GM08714 (cell line): Measurements from ENCODE around the gene RMND1.

Experiments
- H3K4me3 ChIP-seq: fragments of 200-500 bp; sonication (Bioruptor generic); 2 replicates; pipeline ENCODE4 v1.5.1; 2014; ENCODE audit warnings: mild to moderate bottlenecking, low read length, inconsistent platforms
- ZNF274 ChIP-seq: IDR thresholded peaks from 2 replicates; pipeline ENCODE4 v1.6.1; 2012; ENCODE audit warnings: mild to moderate bottlenecking, low read depth, low read length

RMND1 gene

DNA sequence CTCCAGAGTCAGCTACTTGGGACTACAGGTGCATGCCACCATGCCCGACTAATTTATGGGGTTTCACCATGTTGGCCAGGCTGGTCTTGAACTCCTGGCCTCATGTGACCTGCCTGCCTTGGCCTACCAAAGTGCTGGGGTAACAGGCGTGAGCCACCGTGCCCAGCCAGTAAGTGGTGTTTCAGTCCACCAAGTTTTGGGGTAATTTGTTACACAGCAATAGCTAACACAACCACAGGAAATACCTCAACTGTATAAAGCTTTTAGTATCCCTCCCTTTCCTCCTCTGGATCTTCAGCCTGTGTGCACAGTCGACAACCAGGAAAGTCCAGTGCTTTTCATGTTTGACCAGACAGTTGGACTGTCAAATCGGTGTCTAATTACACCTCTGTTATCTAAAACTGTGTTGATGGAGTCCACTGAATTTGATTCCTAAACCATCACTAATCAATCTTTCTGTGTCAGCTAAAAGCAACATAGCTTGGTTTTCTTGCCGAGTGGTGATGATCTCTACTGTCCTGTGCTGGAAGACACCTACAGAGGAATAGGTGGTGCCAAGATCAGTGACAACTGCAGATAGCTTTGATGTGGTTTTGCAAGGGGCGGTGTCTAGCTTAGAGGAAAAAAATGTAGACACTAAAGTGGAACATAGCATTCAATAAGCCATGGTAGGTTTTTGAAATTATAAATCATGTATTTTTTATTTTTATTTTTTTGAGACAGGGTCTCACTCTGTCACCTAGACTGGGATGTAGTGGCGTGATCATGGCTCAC is 38.4 kb downstream of the RMND1 start:
- no peak for TF ChIP-seq ZNF274
- no peak overlapping the region for H3K4me3 ChIP-seq

DNA sequence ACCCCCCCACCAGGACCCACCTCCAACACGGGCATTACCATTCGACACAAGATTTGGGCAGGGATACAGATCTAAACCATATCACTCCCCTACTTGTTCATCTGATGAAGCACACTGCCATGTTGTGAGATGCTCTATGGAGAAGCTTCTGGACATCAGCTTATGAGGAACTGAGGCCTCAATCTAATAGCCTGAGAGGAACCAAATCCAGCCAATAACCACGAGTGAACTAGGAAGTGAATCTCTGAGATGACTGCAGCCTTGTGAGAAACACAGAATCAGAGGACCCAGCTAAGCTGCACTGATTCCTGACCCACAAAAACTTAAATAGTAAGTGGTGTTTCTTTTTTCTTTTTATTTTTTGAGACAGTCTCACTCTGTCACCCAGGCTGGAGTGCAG is 39.0 kb downstream of the RMND1 start:
- H3K4me3 ChIP-seq = no peak overlapping the region
- no peak for TF ChIP-seq ZNF274

DNA sequence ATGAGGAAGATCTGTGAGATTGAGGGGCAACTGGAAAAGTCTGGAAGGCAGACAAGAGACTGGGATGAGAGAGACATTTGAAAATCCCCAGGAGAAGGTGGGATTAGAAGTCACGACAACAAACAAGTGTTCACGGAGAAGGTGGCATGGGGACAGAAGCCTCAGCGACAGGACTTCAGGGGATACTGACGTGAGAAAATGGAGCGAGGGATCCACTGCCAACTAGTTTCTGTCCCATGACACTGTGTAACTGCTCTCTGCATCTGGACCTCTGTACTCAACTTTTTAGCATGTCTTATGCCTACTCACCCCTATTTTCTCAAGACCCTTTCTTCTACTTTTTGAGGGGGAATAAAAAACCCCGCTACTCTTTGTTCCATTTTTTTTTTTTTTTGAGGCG is 42.2 kb downstream of the RMND1 start:
- no peak for TF ChIP-seq ZNF274

DNA sequence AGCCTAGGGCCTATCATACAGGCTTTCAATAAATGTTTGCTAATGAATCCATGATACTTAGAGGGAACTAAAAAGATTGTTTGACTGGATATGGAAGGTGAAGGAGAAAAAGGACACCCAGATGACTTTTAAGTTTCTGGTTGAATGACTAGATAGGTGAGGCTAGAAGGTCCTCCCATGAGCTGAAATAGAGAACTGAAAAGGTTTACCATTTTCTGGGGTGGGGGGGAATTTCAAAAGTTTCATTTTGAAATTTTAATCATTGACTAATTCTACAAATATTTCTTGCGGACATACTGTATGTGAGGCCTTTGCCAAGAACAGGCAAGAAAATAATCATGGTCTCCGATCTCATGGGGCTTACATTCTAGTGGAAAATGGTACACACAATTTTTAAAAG is 42.7 kb downstream of the RMND1 start:
- H3K4me3 ChIP-seq = no peak overlapping the region
- no peak for TF ChIP-seq ZNF274

More for the DNA sequence above, 42.2 kb downstream of the RMND1 start:
- H3K4me3 ChIP-seq = no peak overlapping the region

DNA sequence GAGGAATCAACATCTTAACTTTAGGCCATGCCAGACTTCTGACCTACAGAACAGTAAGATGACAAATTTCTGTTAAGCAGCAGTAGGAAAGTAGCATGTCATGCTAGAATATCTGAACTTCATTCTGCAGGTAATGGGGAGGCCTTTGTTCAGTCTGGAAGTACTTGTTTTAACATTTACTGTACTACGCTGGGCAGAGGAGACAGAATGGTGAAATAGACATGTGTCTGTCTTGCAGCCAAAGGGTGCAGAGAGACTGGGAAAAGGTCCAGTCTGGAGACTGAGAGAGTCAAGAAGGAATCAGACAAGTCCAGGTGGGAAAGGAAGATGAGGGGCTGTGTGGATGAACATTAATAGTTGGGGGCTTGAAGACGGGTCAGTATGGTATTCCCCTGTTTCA is 43.1 kb downstream of the RMND1 start:
- no peak overlapping the region; the same call in 1 of the 2 replicates for H3K4me3 ChIP-seq
- TF ChIP-seq ZNF274 = no peak

DNA sequence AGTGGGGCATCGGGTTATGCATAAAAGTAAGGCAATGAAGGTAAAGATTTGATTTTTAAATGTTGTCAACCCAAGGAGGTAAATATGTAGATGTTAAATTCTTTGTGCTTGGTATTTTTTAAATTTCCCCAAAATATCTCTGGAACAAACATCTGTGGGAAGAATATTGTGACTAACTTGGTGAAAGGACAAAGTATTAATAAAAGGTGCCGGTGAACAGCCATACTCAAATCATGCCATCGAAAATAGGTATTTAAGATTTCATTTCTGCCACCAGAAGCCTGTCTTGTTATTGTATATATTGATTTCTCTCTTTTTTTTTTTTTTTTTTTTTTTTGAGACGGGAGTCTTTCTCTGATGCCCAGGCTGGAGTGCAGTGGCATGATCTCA is 48.0 kb downstream of the RMND1 start:
- TF ChIP-seq ZNF274 = no peak
- H3K4me3 ChIP-seq = no peak overlapping the region

DNA sequence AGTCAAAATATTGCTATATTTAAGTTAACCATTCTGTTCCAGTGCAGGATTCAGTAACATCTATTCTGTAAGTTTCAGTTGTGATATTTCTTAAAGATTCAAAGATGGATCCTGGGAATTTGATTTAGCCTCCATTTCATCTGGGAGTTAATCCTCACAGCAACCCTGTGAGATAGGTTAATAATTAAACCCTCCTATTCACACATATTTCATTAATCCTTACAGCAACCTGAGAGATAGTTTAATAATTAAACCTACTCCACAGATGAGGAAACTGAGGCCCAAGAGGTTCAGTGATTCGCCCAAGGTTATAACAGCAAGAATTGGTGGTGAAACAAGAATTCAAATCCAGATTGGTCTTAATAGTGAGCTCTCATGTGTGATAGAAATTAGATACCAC is 49.7 kb downstream of the RMND1 start:
- no peak for TF ChIP-seq ZNF274
- no peak overlapping the region for H3K4me3 ChIP-seq

DNA sequence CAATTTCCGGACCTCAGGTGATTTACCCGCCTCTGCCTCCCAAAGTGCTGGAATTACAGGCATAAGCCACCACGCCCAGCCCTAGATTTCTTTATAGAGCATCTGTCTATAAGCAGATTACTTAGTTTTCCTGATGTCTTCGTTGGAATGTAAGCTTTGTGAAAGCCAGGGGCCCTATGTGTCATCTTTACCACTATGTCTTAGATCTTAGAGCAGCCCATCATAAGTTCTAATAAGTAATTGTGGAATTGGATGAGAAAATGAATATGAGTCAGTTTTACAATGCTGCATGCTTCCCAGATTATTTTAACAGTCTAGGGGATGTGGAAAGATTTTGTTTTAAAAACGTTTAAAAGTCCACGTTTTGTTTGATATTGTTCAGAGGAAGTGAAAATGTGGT is 51.5 kb downstream of the RMND1 start:
- TF ChIP-seq ZNF274 = no peak
- no peak overlapping the region for H3K4me3 ChIP-seq

DNA sequence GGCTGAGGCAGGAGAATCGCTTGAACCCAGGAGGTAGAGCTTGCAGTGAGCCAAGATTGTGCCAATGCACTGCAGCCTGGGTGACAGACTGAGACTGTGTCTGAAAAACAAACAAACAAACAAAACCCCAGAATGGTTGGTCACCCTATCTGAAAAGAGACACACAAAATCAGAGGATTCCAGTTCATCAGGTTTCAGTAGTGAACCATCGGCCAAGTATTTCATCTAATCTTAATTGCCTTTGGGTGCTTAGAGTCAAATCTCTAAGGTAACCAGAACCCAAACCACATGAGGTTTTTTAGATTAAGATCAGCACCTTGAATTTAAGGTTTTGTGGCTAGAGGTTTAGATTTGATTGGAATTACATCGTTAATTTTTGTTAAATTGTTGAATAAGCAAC is 52.2 kb downstream of the RMND1 start:
- H3K4me3 ChIP-seq = no peak overlapping the region
- TF ChIP-seq ZNF274 = no peak

DNA sequence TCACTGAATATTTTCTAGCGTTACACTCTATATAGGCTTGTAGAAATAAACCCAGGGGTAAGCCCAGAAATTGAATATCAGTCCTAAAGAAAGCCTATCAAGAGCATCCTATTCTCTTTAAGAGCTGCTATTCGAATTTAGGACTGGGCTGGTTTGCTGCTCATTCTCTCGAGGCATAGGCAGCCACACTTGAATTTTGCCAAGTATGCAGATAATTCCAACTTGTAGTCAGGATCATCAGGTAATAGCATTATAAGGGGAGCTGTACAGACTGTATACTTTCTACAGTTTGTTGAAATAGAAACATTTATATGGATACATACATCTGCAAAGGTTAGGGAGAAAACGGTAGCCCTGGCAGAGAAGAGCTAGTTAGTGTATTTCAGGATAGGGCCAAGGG is 58.5 kb downstream of the RMND1 start:
- no peak for TF ChIP-seq ZNF274
- H3K4me3 ChIP-seq = no peak overlapping the region

DNA sequence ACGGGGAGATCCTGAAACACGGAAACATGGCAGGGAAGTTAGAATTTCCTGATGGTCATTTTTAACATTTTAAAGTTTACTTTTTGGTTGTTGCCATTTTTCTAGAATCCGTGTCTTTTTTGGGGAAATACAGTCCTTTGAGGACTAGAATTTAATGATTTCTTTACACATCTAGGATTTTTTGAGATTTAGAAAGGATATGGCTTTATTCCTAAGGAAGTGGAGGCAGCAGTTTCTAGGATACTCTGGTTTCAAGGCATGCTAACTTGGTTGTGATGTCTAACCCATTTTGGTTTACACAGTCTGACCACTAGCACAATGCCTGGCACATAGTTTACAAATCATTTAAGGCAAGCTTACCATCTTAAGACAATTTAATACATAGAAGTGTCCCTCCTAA is 59.5 kb downstream of the RMND1 start:
- TF ChIP-seq ZNF274 = no peak
- peak overlapping the region; percentile 99 for H3K4me3 ChIP-seq

DNA sequence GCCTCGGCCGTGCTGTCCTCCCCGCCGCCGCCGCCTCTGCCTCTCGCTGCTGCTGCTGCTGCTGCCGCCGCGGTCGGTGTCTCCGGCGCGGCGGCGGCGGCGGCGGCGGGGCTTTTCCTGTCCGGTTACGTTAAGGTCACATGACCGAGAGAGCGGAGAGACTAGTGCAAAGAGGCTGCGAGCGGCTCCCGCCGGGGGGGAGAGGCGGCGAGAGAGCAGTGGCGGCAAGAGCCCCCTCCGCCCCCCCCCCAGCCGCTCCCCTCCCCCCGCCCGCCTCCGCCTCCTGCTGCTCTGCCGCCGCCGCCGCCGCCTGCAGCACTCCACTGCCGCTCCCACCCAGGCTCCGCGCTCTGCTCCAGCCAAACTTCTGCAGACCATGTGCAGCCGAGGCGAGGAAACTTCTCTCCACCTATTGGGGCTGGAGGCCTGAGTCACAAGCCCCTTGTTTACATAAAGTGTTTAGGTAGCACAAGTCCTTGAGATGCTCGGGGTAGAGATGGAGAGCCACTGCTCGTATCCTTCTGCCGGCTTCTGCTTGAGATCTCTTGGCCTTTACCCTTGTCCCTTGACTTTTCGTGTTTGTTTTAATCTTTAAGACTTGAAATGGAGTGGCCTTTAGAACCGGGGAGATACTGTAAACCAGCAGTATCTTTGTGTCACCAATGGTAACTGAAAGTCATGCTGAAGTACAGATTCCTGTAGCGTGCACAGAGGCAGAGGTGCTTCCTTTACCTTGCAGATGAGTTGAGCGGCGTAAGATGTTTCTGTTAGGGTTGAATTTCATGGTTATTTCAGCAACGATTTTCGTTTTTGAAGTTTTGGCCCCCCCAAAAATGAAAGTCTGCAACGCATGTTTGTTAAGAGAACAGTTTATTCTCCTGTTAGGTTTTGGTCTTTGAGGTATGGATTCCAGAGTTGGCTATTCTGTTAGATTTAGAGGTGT is 60.2 kb downstream of the RMND1 start, which contains the start of gene ZBTB2:
ZBTB2 (minus strand) TSS at position 89 of the 943 bp plus-strand sequence. CDS start 17,922 bp downstream, outside the sequence.
- TF ChIP-seq ZNF274 = no peak
- H3K4me3 ChIP-seq = peak within 1 kb of the TSS; percentile 99

DNA sequence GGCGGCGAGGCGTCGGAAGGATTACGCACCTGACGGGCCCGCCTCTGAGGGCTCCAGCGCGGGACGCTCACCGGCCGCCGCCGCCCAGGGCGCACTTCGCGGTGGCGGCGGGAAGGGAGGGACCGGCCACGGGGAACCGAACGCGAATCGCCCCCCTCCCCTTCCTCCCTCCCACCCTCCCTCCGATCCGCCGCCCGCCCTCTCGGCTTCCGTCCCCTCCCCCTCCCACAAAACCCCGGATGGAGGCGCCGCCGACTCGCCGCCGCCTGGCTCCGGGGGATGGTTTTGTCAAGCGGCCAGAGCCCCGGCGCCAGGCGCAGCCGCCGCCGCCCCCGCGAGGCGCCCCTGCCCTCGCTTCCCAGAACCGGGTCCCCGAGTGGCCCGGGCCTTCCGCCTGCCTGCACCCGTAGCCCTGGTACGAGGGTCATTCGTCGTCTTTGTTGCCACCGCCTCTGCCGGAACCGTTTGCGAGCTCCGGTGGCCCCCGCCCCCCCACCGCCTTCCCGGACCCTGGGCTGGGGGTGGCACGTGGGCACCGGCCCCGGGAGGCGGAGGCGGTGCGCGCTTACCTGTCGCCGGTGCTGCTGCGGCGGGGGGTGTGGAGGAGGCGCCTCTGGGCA is 61.0 kb downstream of the RMND1 start:
- peak overlapping the region; percentile 99 for H3K4me3 ChIP-seq
- no peak for TF ChIP-seq ZNF274

DNA sequence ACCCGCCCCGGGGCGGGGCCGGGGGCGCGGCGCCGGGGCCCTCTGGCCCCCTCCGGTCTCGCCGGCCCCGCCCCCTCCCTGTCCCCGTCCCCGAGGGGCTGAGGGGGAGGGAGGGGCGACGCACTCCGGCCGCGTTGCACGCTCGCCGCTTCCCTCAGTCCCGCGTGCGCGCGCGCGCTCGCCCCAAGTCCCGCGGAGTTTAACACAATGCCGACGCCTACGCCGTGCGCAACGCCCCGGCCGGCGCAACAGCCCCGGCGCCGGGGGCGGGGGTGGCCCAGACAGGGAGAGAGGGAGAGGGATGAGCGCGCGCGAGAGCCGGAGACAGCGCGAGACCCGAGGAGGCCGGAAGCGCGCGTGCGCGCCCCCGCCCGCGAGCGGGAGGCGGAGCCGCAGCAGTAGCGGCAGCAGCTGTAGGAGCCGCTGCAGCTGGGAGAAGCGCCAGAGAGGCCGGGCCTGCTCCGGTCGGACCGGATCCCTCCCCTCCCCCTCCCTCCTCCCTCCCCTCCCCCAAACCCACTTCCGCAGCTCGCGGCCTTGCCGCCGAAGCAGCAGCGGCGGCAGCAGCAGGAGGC is 61.6 kb downstream of the RMND1 start:
- TF ChIP-seq ZNF274 = no peak
- peak overlapping the region; percentile 99 for H3K4me3 ChIP-seq
